A673 (cell line): ENCODE data around the gene MYH3.

ENCODE experiments used
- EZH2 ChIP-seq: fragments of 200-600 bp; sonication (generic); IDR thresholded peaks from 2 replicates; pipeline ENCODE4 v1.6.1; 2017; ENCODE audit warnings: borderline replicate concordance, low read depth, mild to moderate bottlenecking, mixed read lengths, antibody characterized with exemption, low read length; ENCODE audit not compliant: poor library complexity, severe bottlenecking
- TF ChIP-seq, protein P1 (sequence below): fragments of 300-800, 200-600 bp; sonication (generic); conservative IDR thresholded peaks from 2 replicates; pipeline ENCODE4 v1.5.1; 2017; ENCODE audit warnings: low read depth, mild to moderate bottlenecking, antibody characterized with exemption, low read length, moderate library complexity, mixed read lengths

DNA sequence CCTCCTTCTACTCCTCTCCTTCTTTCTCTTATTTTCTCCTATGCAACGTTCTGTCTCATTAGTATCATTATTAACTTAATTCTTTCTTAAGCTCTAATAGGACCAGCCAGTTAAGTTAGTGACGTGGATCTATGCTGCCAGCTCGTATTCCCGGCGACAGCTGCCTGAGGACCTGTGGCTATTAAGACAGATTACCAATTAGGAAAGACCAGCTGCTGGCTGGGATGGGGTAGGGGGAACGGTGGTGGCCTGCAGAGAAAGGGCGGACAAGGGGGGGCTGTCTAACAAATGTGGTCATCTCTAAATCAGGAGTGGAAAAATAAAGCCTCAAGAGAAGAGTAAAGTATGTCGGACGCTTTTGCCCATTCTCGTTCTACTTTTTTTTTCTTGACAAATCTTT, 770 bp upstream of the MYH3 start:
- TF ChIP-seq, protein P1, sequence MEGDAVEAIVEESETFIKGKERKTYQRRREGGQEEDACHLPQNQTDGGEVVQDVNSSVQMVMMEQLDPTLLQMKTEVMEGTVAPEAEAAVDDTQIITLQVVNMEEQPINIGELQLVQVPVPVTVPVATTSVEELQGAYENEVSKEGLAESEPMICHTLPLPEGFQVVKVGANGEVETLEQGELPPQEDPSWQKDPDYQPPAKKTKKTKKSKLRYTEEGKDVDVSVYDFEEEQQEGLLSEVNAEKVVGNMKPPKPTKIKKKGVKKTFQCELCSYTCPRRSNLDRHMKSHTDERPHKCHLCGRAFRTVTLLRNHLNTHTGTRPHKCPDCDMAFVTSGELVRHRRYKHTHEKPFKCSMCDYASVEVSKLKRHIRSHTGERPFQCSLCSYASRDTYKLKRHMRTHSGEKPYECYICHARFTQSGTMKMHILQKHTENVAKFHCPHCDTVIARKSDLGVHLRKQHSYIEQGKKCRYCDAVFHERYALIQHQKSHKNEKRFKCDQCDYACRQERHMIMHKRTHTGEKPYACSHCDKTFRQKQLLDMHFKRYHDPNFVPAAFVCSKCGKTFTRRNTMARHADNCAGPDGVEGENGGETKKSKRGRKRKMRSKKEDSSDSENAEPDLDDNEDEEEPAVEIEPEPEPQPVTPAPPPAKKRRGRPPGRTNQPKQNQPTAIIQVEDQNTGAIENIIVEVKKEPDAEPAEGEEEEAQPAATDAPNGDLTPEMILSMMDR, result no peak
- no peak for TF ChIP-seq EZH2
